SK-N-SH (cell line): ENCODE measurements around the gene TMEM255B. TPM values are rescaled to one million over a fixed set of nuclear protein-coding genes. Genes with fewer than 3 reads are reported as not detected.
"Not testable (repeated sequence)": the region's sequence is repeated elsewhere in the genome, so short reads cannot be mapped to it uniquely, and the experiment has no call there.

ENCODE experiments used
- CTCF ChIA-PET: fragments of 300-600, 350-600 bp; formaldehyde crosslinking; extraction: SDS; loops from one replicate; lab custom pipeline; 2021; lab: Yijun Ruan, JAX
- POLR2A ChIA-PET: fragments of 350-600 bp; sonication (Branson Sonifier 250); formaldehyde crosslinking; extraction: SDS; loops from one replicate; lab custom pipeline; 2020; ENCODE audit warnings: antibody characterized with exemption, inconsistent platforms; lab: Yijun Ruan, JAX
- DNase-seq: peaks from one replicate; pipeline ENCODE4 v3.0.0; 2012
- H2AFZ ChIP-seq: fragments of 200-600 bp; sonication (generic); 2 replicates; pipeline ENCODE4 v1.8.1; 2016; ENCODE audit warnings: antibody characterized with exemption, mild to moderate bottlenecking, low read depth
- H3F3A ChIP-seq: fragments of 200-600 bp; sonication (generic); replicated peaks from 2 replicates; pipeline ENCODE3; 2016; ENCODE audit warnings: antibody characterized with exemption, mild to moderate bottlenecking; ENCODE audit not compliant: insufficient read depth
- H3K27ac ChIP-seq, 2 experiments: fragments of 200-500 bp in 1 of 2; fragments of 200-600 bp in 1 of 2; sonication (Bioruptor generic) in 1 of 2; sonication (generic), shearing (Covaris generic) in 1 of 2; 2 replicates each; pipeline versions ENCODE4 v1.5.1 to v1.6.1; 2014 to 2016; ENCODE audit warnings: low read depth in 2 of 2, inconsistent platforms in 1 of 2, low read length in 1 of 2, mild to moderate bottlenecking in 1 of 2, mixed read lengths in 1 of 2
- H3K27me3 ChIP-seq: fragments of 200-600 bp; sonication (generic), shearing (Covaris generic); 2 replicates; pipeline ENCODE4 v1.6.1; 2016; ENCODE audit warnings: mixed run types; ENCODE audit not compliant: insufficient read depth
- H3K36me3 ChIP-seq, 2 experiments: fragments of 200-500 bp in 1 of 2; fragments of 200-600 bp in 1 of 2; sonication (Bioruptor generic) in 1 of 2; sonication (generic) in 1 of 2; replicated peaks in 1 of 2; 2 replicates each; pipeline versions ENCODE3 to v1.5.1; 2014 to 2016; ENCODE audit warnings: low read length in 1 of 2, mild to moderate bottlenecking in 1 of 2; ENCODE audit not compliant: insufficient read depth in 2 of 2, control insufficient read depth in 1 of 2
- H3K4me1 ChIP-seq, 2 experiments: fragments of 200-500 bp in 1 of 2; fragments of 200-600 bp in 1 of 2; sonication (Bioruptor generic) in 1 of 2; sonication (generic), shearing (Covaris generic) in 1 of 2; 2 replicates each; pipeline versions ENCODE4 v1.5.1 to v1.6.1; 2014 to 2016; ENCODE audit warnings: low read depth in 1 of 2, low read length in 1 of 2, mixed run types in 1 of 2; ENCODE audit not compliant: insufficient read depth in 2 of 2, control insufficient read depth in 1 of 2
- H3K4me2 ChIP-seq: fragments of 200-600 bp; sonication (generic), shearing (Covaris generic); 2 replicates; pipeline ENCODE4 v1.6.1; 2017; ENCODE audit warnings: mixed run types
- H3K4me3 ChIP-seq, 2 experiments: fragments of 200-500 bp in 1 of 2; fragments of 200-600 bp in 1 of 2; sonication (Bioruptor generic) in 1 of 2; sonication (generic), shearing (Covaris generic) in 1 of 2; 2 replicates each; pipeline versions ENCODE4 v1.5.1 to v1.8.1; 2014 to 2016; ENCODE audit warnings: low read depth in 2 of 2, inconsistent platforms in 1 of 2, low read length in 1 of 2, mild to moderate bottlenecking in 1 of 2, mixed read lengths in 1 of 2, moderate library complexity in 1 of 2
- H3K79me2 ChIP-seq: fragments of 200-600 bp; sonication (generic); 2 replicates; pipeline ENCODE4 v1.8.1; 2017; ENCODE audit warnings: mild to moderate bottlenecking; ENCODE audit not compliant: insufficient read depth
- H3K9ac ChIP-seq: fragments of 200-600 bp; sonication (generic); 2 replicates; pipeline ENCODE4 v1.6.1; 2017; ENCODE audit warnings: mixed run types
- H3K9me2 ChIP-seq: fragments of 200-600 bp; sonication (generic); 2 replicates; pipeline ENCODE4 v1.6.1; 2017; ENCODE audit warnings: mixed run types
- H3K9me3 ChIP-seq: fragments of 200-600 bp; sonication (generic); 2 replicates; pipeline ENCODE4 v1.6.1; 2017; ENCODE audit warnings: mixed run types, mild to moderate bottlenecking, moderate library complexity
- H4K20me1 ChIP-seq: fragments of 200-600 bp; sonication (generic); 2 replicates; pipeline ENCODE4 v1.6.1; 2017; ENCODE audit warnings: mild to moderate bottlenecking, mixed run types; ENCODE audit not compliant: insufficient read depth
- CTCF ChIP-seq: fragments of 200-600 bp; sonication (generic); IDR thresholded peaks from 2 replicates; pipeline ENCODE4 v1.6.1; 2017; ENCODE audit warnings: antibody characterized with exemption, mild to moderate bottlenecking, moderate library complexity
- GABPA ChIP-seq: IDR thresholded peaks from 2 replicates; pipeline ENCODE4 v1.4.0; 2012; ENCODE audit warnings: low read depth, mild to moderate bottlenecking
- MXI1 ChIP-seq: IDR thresholded peaks from 2 replicates; pipeline ENCODE4 v1.6.1; 2012; ENCODE audit warnings: mild to moderate bottlenecking, low read depth, low read length, improper control_type of control experiment
- NFIC ChIP-seq: IDR thresholded peaks from 2 replicates; pipeline ENCODE4 v1.4.0; 2012; ENCODE audit warnings: borderline replicate concordance
- NRF1 ChIP-seq: IDR thresholded peaks from 2 replicates; pipeline ENCODE4 v1.6.1; 2012; ENCODE audit warnings: low read depth, mild to moderate bottlenecking, low read length
- RCOR1 ChIP-seq: fragments of 150-350 bp; IDR thresholded peaks from 2 replicates; pipeline ENCODE4 v1.6.1; 2017; ENCODE audit warnings: antibody characterized with exemption, low read length
- RFX5 ChIP-seq: IDR thresholded peaks from 2 replicates; pipeline ENCODE4 v1.6.1; 2012; ENCODE audit warnings: mild to moderate bottlenecking, improper control_type of control experiment, low read length
- SMC3 ChIP-seq: IDR thresholded peaks from 2 replicates; pipeline ENCODE4 v1.6.1; 2012; ENCODE audit warnings: low read depth, low read length, improper control_type of control experiment
- TAF1 ChIP-seq: IDR thresholded peaks from 2 replicates; pipeline ENCODE4 v1.6.1; 2012; ENCODE audit warnings: low read depth, mild to moderate bottlenecking, low read length, moderate library complexity, borderline replicate concordance
- TEAD4 ChIP-seq: IDR thresholded peaks from 2 replicates; pipeline ENCODE4 v1.4.0; 2012; ENCODE audit warnings: mild to moderate bottlenecking, borderline replicate concordance; ENCODE audit not compliant: insufficient read depth
- USF2 ChIP-seq: fragments of 150-350 bp; IDR thresholded peaks from 2 replicates; pipeline ENCODE4 v1.6.1; 2017; ENCODE audit warnings: antibody characterized with exemption, low read length, low read depth, borderline replicate concordance
- ZBTB33 ChIP-seq: IDR thresholded peaks from 2 replicates; pipeline ENCODE4 v1.4.0; 2012; ENCODE audit warnings: low read depth, borderline replicate concordance
- WGBS: methylation state at CpG from one replicate; pipeline ENCODE4 v1.1.6; 2017; ENCODE audit warnings: low lambda C conversion rate; 5-methylcytosine and 5-hydroxymethylcytosine counted together
- polyA plus RNA-seq, 3 experiments: library from polyadenylated mRNA; depleted of rRNA; stranded (reverse); fragments of >200 nt; gene quantifications; 2 replicates each; pipeline ENCODE4 v1.2.3, GENCODE V29; 2012
- TF ChIP-seq, protein P1 (sequence below): IDR thresholded peaks from 2 replicates; pipeline ENCODE4 v1.4.0; 2012; ENCODE audit warnings: low read depth, borderline replicate concordance

The TMEM255B gene
- polyA plus RNA-seq, 1 of the 3 experiments (the other 2 are of a cell fraction), result 14.8 TPM

GRCh38 chr13:113789931-113790330, 30.9 kb downstream of the TMEM255B start:
- H3K9me2 ChIP-seq, H3K36me3 ChIP-seq, H4K20me1 ChIP-seq, H3K27me3 ChIP-seq, CTCF ChIA-PET, H3K4me1 ChIP-seq, POLR2A ChIA-PET, H2AFZ ChIP-seq, H3K4me3 ChIP-seq, H3F3A ChIP-seq, H3K9ac ChIP-seq, H3K79me2 ChIP-seq, DNase-seq, H3K9me3 ChIP-seq, H3K4me2 ChIP-seq, H3K27ac ChIP-seq: not testable (repeated sequence)
- no CpG with 5 or more reads among the region's 13 CpGs for WGBS

GRCh38 chr13:113791226-113791625, 32.2 kb downstream of the TMEM255B start:
- no peaks in the 10 kb centered on the region for H3K79me2 ChIP-seq
- no peak for DNase-seq
- no peaks in the 10 kb centered on the region for H3K9me3 ChIP-seq
- no peak overlapping the region for H3K4me3 ChIP-seq
- H3K36me3 ChIP-seq, result no peaks in the 10 kb centered on the region
- no peak overlapping the region for H3K9ac ChIP-seq
- H3K9me2 ChIP-seq, result no peaks in the 10 kb centered on the region
- WGBS, result 64% methylated on average over 12 of the region's 17 CpGs
- no peaks in the 10 kb centered on the region for H3K27me3 ChIP-seq
- H2AFZ ChIP-seq, result no peak overlapping the region
- ChIA-PET POLR2A (no interaction called here), CTCF (no interaction called here)
- H3K4me2 ChIP-seq, result no peak overlapping the region
- no peak for TF ChIP-seq CTCF
- TF ChIP-seq, protein P1, sequence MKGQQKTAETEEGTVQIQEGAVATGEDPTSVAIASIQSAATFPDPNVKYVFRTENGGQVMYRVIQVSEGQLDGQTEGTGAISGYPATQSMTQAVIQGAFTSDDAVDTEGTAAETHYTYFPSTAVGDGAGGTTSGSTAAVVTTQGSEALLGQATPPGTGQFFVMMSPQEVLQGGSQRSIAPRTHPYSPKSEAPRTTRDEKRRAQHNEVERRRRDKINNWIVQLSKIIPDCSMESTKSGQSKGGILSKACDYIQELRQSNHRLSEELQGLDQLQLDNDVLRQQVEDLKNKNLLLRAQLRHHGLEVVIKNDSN, result no peak
- no peak for TF ChIP-seq MXI1
- TF ChIP-seq NFIC, result no peak
- no peak for TF ChIP-seq USF2
- TF ChIP-seq GABPA, result no peak
- TF ChIP-seq TAF1, result no peak
- no peak for TF ChIP-seq RCOR1
- no peak for TF ChIP-seq RFX5
- no peak for TF ChIP-seq SMC3
- no peak for TF ChIP-seq NRF1
- no peak for TF ChIP-seq ZBTB33
- TF ChIP-seq TEAD4, result no peak
- no peaks in the 10 kb centered on the region for H3F3A ChIP-seq
- no peaks in the 10 kb centered on the region for H3K4me1 ChIP-seq
- no peak overlapping the region for H3K27ac ChIP-seq
- no peaks in the 10 kb centered on the region for H4K20me1 ChIP-seq
